Activated CD4-positive, alpha-beta T cell treated with anti-CD3 and anti-CD28 coated beads, Interleukin-2, amount 50 U/mL, for 48 hours (primary cell): ENCODE data around the gene PPIAL4G.
"Not testable (repeated sequence)": the region's sequence is repeated elsewhere in the genome, so short reads cannot be mapped to it uniquely, and the experiment has no call there.

Experiments used
- DNase-seq, 2 experiments: peaks; one replicate each; pipeline ENCODE4 v3.0.0-alpha.2; 2020

The PPIAL4G gene

DNA sequence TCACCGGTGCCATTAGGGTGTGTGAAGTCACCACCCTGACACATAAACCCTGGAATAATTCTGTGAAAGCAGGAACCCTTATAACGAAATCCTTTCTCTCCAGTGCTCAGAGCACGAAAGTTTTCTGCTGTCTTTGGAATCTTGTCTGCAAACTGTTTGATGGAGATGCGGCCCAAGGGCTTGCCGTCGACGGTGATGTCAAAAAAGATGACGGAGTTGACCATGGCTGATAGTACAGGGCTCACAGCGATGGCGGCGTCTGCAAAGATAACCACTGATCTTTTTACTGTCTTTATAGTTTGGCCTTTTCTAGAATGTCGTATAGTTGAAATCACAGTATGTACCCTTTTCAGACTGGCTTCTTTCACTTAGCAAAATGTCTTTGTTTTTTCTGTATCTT, at the start of gene PPIAL4G:
TSS of gene PPIAL4G (minus strand) at position 274 of the 400 bp plus-strand sequence. CDS start at position 224, 50 bp downstream.
- DNase-seq = not testable (repeated sequence)

- DNase-seq = not testable (repeated sequence)
These were observed 49.1 kb upstream of the PPIAL4G start for GRCh38 chr1:148532158-148532557.

DNA sequence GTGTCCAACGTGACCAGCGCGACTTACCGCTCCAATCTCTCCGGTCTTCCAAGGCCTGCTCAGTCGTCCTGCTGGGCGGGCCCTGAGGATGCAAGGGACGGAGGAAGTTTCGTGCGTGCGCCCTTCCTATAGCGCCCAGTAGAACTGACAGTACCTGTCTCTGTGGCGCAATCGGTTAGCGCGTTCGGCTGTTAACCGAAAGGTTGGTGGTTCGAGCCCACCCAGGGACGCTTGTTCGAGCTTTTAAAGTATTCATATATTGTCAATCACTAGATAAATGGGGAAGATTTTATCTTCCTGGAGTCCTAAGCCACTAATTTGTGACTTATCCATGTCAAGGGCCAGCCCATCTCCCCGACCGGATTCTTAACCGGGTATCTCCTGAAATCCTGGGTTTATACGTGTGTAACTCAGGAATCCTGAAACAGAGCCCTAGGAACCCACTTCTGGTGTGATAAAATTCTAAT, 46.0 kb upstream of the PPIAL4G start:
- peak; percentile 79 to 82 for DNase-seq

DNA sequence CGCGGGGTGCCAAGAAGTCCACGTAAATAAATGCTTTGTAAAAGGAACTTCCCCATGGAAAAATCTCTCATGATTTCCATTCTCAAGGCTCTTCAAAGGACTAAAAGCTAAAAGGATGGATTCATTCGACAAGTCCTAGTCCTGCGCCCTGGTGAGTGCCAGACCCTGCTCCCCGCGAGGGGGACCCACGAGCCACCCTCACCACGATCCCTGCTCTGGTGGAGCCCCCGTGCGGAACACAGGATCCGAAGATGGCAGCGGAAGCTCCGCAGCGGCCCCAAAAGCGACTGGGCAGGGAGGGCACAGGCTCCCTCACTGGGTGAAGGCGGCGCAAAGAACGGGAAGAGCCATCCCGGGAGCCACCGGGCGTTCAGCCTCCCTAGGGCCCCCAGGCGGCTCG, 45.5 kb upstream of the PPIAL4G start:
- not testable (repeated sequence) for DNase-seq

DNA sequence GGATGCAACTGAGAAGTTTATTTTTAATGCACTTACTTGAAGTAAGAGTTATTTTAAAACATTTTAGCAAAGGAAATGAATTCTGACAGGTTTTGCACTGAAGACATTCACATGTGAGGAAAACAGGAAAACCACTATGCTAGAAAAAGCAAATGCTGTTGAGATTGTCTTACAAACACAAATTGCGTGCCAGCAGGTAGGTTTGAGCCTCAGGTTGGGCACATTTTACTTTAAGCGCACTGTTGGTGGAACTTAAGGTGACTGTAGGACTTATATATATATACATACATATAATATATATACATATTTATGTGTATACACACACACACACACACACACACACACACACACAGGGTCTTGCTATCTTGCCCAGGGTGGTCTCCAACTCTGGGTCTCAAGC, 43.5 kb upstream of the PPIAL4G start:
- DNase-seq = not testable (repeated sequence)

DNA sequence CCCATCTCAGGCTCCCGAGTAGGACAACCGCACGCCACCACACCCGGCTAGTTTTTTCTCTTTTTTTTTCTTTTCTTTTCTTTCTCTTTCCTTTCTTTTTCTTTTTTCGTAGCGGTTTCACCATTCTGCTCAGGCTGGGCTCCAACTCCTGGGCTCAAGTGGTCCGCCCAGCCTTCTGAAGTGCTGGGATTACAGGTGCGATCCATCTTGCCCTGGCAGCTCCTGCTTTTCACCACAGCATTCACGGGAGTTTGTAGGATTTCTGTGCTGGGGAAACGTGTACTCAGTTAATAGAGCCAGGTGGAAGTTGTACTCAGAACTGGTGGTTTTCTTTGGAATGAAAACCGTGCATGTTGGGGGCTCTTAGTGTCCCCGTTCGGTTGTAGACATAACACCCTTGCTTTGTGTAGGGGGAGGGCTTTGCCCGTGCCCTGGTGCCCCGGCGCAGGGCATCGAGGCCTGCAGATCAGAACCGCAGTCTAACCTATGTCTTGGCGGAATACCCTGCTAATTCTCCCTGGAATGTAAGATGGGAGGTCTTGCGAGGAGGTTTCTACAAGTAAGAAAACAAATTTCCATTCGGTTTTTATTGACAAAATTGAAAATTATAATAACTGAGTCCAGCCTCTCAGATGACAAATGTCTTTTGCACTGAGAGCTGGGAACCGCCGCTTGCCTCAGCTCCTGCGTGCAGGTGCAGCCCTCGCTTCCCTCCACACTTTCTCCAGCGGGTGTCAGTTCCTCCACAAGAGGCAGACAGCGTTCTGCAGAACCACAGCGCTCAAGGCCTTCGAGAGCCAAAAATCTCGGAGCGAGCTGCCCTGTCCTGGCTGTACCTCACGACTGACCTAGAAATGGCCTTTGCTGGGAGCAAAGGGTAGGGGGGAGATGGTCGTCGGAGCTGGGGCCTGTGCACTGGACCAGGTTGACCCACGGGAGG, 40.4 kb upstream of the PPIAL4G start:
- DNase-seq = not testable (repeated sequence)

DNA sequence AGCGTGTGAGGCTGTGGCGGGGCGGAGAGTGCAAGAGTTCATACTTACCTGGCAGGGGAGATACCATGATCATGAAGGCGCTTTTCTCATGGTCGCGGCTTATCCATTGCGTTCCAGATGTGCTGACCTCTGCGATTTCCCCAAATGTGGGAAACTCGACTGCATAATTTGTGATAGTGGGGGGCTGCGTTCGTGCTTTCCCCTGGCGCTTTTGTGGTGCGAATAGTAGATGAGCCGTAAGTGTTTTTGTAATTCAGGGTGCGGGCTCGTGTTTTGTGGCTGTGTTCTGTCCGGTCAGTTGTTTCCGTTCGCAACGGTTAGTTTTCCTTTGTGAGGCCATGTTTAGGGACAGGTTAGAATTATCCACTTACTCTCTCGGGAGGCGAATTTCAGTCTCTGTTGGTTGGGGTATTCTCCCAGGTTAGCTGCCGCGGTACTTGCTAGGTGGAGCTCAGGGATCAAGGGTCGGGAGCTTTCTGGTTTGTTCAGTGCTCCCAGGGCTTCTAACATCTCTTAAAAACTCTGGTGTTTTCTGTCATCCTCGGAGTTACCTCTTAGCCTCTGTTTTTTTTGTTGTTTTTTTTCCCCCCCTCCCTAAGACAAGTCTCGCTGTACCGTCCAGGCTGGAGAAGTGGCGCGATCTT, 39.6 kb upstream of the PPIAL4G start:
- peak; percentile 88 to 93 for DNase-seq

DNA sequence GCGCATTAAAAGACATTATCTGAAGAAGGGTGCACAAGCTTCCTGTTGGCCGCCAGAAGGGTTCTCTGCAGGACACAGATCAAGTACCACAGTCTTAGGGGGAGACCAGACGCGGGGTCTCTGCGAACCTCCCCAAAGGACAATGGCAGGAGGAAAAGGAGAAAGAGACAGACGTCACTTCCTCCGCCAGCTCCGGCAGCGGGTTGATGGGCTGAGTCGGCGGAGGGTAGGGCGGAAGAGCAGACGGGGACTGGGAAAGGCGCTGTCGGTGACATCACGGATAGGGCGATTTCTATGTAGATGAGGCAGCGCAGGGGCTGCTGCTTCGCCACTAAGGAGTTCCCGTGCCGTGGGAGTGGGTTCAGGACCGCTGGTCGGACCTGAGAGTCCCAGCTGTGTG, 39.0 kb upstream of the PPIAL4G start:
- DNase-seq = peak; percentile 79 to 84

GRCh38 chr1:148514310-148514709, 31.2 kb upstream of the PPIAL4G start:
- DNase-seq = not testable (repeated sequence)

DNA sequence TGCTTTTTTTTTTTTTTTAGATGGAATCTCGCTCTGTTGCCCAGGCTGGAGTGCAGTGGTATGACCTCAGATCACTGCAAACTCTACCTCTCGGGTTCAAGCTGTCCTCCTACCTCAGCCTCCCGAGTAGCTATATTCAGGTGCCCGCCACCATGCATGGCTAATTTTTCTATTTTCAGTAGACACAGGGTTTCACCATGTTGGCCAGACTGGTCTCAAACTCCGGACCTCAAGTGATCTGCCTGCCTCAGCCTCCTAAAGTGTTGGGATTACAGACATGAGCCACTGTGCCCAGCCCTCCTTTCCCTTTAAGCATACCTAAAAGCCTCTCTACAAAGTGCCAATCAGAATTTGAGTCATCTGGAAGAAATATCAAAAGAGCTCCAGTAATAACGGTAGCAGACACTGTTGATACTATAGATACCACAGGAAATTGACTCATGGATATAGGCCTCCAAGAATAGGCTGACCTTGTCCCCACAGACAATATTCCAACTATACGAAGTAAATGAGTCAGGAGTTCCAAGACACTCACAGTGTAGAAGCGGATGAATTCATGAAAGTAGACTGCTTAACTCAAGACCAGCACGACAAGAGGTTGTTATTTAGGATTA, 29.6 kb upstream of the PPIAL4G start:
- not testable (repeated sequence) for DNase-seq

GRCh38 chr1:148493933-148494332, 10.8 kb upstream of the PPIAL4G start:
- not testable (repeated sequence) for DNase-seq

- peak in 1 of 2 experiments; percentile 5 for DNase-seq
These were observed 2.0 kb downstream of the PPIAL4G start for GRCh38 chr1:148481134-148481533.

DNA sequence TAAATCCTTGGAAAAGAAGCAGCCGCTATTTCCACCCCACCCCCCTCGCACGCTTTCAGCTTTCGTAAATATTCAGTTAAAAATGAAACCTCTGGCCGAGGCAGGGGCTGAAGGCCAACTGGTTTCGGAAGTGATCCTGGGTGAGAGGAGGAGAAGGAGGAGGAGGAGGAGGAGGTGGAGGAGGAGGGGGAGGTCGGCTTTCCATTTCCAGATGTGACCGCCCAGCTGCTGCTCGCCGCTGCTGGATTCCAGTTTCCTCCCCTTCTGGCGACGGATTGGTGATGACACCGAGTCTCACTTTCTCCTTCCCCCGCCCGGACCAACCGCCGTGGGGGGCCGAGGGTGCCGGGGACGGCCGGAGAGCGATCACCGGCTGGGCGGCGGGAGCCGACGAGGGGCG, 23.4 kb downstream of the PPIAL4G start:
- DNase-seq = not testable (repeated sequence)

GRCh38 chr1:148458901-148459581, 24.1 kb downstream of the PPIAL4G start:
- DNase-seq = peak; percentile 47 to 59

- peak in 1 of 2 experiments; percentile 26 for DNase-seq
These were observed 24.7 kb downstream of the PPIAL4G start for GRCh38 chr1:148458398-148458797.

DNA sequence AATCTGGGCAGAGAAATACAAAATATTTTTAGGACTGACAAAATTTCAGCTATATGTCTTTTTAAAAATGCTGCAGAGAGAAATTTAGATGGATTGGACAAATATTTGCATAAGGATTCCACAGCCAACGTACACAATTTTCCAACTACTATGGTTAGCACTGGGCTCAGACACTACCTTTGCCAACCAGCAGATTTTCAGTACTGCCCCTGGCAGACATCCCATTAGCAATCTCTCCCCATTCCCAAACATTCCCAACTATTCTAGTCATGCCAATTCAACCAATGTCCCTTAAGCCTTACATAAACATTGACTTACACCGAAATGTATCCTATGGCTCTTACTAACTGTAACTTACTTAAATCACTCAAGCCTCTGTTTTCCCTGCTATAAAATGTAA, 30.3 kb downstream of the PPIAL4G start:
- DNase-seq = not testable (repeated sequence)

DNA sequence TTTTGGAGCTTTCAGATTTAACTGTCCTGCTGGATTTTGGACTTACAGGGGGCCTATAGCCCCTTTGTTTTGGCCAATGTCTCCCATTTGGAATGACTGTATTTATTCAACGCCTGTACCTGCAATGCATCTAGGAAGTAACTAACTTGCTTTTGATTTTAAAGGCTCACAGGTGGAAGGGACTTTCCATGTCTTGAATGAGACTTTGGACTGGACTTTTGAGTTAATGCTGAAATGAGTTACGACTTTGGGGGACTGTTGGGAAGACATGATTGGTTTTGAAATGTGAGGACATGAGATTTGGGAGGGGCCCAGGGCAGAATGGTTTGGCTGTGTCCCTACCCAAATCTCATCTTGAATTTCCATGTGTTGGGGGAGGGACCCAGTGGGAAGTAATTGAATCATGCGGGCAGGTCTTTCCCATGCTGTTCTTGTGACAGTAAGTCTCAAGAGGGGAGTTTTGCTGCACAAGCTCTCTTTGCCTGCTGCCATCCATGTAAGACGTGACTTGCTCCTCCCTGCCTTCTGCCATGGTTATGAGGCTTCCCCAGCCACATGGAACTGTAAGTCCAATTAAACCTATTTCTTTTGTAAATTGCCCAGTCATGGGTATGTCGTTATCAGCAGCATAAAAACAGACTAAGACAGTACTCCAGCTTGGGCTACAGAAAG, 43.3 kb downstream of the PPIAL4G start:
- DNase-seq = not testable (repeated sequence)

- no peak for DNase-seq
These were observed 47.7 kb downstream of the PPIAL4G start for GRCh38 chr1:148435406-148435805.

- no peak for DNase-seq
These were observed 48.3 kb downstream of the PPIAL4G start for GRCh38 chr1:148434832-148435231.

- not testable (repeated sequence) for DNase-seq
These were observed 50.2 kb downstream of the PPIAL4G start for GRCh38 chr1:148432916-148433317.
